Activated effector memory CD4-positive, alpha-beta T cell treated with anti-CD3 and anti-CD28 coated beads, Interleukin-2, amount 50 U/mL, for 16 hours (primary cell): Measurements from ENCODE around the gene PTPRN2.

ENCODE experiments used
- DNase-seq: peaks from one replicate; pipeline ENCODE4 v3.0.0-alpha.2; 2020

The PTPRN2 gene

GRCh38 chr7:157544226-157544625, 1043.4 kb downstream of the PTPRN2 start:
- DNase-seq, result peak; percentile 28

- DNase-seq, result no peak
Measured at GRCh38 chr7:157543791-157544190, 1043.8 kb downstream of the PTPRN2 start.

- DNase-seq, result peak; percentile 53
Measured at GRCh38 chr7:157543276-157543675, 1044.3 kb downstream of the PTPRN2 start.

DNA sequence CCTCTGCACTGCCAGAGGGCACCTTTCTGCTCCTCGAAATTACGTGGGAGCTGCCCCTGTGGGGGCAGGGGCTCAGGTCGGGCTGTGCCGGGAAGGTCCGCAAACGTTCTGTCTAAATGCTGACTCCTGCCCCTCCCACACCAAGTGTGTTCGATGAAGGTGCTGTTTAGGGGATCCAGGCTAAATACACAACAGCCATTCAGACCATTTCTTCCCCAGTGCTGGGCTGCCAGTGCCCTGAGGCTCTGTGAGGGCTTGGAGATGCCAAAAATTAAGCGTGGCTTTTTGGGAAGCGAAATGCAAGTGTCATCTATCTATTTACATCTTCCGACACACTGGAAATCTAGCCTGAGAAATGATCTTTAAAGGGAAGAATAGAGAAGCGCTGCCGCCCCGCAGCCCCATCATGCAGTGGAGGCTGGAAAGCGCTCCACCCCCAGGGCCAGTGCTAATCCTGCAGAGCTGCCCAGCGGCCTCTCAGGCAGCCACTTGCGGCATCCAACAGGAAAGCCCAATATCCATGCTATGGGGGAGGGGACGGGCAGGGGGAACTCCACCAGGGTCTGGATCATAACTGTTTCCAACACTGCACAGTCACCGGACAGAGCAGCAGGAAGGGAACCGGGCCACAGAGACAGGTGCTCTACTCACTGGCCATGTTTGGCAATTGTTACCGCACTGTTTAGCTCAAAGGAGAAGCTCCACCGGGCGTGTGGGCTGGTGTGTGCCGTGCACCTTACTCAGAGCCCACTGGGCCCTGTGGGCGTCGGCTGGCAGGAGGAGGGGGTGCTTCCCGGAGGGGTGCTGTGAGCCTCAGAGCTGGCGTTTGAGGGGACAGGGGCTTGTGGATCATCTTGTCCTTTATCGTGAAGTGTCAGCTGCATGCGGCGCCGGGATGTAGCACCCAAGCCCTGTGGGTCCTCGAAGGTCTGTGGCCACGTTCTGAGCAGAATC, 1045.3 kb downstream of the PTPRN2 start:
- peak; percentile 54 for DNase-seq

GRCh38 chr7:157541295-157542067, 1046.1 kb downstream of the PTPRN2 start:
- DNase-seq, result peak; percentile 31

- peak; percentile 49 for DNase-seq
Measured at GRCh38 chr7:157540606-157541294, 1046.9 kb downstream of the PTPRN2 start.

- DNase-seq, result peak; percentile 47
Measured at GRCh38 chr7:157540020-157540419, 1047.6 kb downstream of the PTPRN2 start.

GRCh38 chr7:157539521-157539920, 1048.1 kb downstream of the PTPRN2 start:
- no peak for DNase-seq

DNA sequence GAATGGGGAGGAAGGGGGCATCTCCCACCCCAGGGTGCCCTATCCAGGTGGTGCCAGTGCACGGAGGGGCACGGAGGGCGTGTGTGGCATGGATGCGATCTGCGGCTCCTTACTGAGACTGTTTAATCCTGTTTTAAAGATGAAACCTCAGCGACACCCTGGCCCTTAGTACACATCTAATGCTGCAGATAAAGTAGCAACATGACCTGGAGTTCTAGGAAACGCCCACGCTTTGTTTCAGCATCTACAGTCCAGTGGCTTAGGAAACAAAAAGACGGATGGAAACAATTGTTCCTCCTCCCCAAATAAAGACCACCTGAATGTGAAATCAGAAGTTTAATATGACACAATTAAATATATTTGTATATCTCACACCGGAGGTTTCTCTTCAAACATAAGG, 1048.9 kb downstream of the PTPRN2 start:
- peak; percentile 21 for DNase-seq

- no peak for DNase-seq
Measured at GRCh38 chr7:157538321-157538720, 1049.3 kb downstream of the PTPRN2 start.

GRCh38 chr7:157537056-157537455, 1050.6 kb downstream of the PTPRN2 start:
- DNase-seq, result no peak

DNA sequence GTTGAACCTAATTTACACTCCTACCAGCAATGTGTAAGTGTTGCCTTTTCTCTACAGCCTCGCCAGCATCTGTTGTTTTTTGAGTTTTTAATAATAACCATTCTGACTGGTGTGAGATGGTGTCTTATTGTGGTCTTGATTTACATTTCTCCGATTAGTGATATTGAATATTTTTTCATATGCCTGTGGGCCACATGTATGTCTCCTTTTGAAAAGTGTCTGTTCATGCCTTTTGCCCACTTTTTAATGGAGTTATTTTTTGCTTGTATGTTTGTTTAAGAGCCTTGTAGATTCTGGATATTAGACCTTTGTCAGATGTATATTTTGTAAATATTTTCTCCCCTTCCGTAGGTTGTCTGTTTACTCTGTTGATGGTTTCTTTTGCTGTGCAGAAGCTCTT, 1055.6 kb downstream of the PTPRN2 start:
- DNase-seq, result no peak

DNA sequence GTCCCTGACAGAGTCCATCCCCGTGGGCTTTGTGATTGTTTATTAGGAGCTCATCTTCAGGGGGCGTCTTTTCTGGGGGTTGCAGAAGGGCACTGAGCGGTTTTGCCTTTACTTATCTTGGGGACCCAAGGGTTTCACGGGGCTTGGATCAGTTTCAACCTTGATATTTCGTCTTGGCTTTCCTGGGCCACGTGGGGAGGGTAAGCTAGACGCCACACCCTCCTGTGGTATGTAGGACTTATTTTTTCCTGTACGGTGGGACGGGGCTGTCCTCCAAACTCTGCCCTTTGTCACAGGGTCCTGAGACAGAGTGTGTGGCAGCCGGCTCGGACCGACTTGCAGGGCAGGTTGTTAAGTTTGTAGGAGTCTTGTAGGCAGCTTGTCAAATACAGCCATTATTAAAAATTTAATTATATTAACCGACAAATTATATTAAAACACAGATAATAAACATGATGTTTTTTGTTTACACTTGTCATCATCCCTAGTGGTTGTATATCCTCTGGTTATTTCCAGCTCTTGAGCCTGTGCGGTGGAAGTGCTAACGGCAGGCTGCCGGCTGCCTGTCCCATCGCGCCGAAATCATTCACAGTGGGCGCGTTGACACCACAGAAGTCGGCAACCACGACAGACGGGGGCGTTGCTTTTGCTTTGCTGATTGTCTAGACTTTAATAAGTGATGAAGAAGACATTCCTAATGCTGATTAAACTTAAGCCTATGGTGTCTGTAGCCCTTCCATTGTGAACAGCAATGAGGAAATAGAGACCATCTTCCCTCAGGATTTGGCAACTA, 1057.7 kb downstream of the PTPRN2 start:
- DNase-seq, result peak; percentile 27

DNA sequence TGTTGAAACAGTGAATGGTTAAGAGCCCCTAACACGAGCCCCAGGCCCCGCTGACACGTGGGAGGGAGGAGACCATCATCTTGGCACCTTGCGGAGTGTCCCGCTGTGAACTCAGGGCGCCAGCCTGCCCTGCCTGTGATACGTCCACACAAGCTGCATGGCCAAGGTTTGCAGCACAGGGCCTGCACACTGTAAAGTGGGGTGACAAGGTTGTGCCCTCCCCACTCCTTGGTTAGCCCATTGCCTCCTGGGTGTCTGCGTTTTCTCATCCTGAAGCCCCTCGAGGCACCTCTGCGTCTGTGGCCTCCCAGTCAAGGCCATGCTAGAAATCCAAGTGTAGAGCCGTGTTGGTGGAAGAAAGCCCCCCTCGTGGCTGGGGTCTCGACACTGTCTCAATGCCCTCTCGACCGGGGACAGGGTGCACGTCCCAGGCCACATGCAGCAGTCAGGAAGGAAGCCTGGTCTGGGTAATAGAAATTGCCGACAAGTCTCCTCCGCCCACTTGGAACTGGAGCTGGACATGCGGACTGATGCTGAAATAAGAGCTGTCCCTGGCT, 1058.8 kb downstream of the PTPRN2 start:
- DNase-seq, result peak; percentile 58

DNA sequence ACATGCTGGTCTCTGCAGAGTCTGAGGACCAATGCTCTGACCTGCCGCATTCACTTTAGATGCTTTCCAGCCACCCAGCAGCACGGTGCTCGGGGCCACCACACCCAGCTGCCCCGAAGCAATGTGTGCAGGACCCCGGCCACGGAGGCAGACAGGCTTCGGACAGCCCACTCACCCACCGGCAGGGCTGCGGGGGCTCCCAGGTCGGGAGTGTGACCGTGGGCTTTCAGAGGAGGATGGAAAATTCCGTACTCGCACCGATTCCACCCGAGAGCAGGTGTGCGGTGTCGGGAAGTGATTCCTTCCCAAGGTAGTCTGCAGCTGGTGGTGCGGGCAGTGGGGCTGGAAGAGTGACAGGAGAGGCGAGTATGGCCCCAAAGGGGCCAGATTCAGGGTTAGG, 1059.9 kb downstream of the PTPRN2 start:
- DNase-seq, result peak; percentile 52

GRCh38 chr7:157526913-157527634, 1060.5 kb downstream of the PTPRN2 start:
- no peak for DNase-seq

DNA sequence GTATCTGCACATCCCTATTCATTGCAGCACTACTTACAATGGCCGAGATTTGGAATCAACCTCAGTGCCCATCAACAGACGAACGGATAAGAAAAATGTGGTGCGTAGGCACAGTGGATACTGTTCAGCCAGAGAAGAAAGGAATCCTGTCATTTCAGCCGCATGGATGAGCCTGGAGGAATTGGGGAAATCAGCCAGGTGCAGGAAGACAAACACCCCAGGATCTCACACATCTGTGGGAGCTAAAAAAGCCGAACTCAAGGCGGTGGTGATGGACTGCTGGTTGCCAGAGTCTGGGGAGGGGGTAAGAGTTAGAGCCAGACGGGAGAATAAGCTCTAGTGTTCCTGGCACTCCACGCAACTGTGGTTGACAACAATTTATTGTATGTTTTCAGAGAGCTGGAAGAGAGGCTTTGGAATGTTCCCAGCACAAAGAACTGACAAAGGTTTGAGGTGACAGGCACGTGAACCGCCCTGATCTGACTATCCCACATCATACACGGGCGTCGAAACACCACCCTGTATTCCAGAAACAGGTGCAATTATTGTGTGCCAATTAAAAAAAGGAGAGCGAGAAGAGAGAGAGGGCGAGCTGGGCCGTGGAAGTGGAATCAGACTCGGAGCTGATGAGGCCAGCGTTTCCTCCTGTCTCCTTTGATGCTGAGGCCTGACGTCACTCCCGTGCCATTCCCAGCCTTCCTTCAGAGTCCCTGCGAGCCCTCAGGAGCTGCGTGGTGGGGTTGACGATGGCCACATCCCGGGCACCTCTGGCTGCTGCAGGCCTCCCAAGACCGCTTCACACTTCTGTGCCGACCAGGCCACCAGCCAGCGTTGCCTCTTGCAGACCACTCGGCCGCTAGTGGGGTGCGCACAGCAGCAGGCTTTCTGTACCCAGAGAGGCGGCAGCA, 1061.4 kb downstream of the PTPRN2 start:
- peak; percentile 60 for DNase-seq

DNA sequence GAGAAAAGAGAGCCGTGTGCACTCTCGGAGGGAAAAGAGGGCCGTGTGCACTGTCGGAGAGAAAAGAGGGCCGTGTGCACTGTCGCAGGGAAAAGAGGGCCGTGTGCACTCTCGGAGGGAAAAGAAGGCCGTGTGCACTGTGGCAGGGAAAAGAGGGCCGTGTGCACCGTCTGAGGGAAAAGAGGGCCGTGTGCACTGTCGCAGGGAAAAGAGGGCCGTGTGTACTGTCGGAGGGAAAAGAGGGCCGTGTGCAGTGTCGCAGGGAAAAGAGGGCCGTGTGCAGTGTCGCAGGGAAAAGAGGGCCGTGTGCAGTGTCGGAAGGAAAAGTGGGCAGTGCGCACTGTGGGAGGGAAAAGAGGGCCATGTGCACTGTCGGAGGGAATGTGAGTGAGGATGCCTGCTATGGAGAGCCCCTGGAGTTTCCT, 1062.1 kb downstream of the PTPRN2 start:
- no peak for DNase-seq

DNA sequence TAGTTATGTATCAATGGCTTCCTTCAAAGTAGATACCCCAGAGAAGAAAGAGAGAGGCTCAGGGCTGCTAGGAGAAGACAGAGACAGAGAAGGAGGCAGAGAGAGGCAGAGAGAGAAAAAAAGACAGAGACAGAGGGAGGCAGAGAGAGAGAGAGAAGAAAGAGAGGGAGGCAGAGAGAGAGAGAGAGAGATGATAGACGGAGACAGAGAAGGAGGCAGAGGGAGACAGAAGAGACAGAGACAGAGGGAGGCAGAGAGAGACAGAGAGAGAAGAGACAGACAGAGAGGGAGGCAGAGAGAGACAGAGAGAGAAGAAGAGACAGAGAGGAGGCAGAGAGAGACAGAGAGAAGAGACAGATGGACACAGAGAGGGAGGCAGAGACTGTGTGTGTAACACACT, 1062.9 kb downstream of the PTPRN2 start:
- DNase-seq, result no peak

GRCh38 chr7:157523766-157524421, 1063.7 kb downstream of the PTPRN2 start:
- peak; percentile 54 for DNase-seq
